NCI-H1694 (cell line): Measurements from ENCODE around the gene WBP4.

ENCODE experiments used
- DNase-seq: peaks from one replicate; lab custom pipeline; 2025; lab: John Stamatoyannopoulos, UW

Gene WBP4

DNA sequence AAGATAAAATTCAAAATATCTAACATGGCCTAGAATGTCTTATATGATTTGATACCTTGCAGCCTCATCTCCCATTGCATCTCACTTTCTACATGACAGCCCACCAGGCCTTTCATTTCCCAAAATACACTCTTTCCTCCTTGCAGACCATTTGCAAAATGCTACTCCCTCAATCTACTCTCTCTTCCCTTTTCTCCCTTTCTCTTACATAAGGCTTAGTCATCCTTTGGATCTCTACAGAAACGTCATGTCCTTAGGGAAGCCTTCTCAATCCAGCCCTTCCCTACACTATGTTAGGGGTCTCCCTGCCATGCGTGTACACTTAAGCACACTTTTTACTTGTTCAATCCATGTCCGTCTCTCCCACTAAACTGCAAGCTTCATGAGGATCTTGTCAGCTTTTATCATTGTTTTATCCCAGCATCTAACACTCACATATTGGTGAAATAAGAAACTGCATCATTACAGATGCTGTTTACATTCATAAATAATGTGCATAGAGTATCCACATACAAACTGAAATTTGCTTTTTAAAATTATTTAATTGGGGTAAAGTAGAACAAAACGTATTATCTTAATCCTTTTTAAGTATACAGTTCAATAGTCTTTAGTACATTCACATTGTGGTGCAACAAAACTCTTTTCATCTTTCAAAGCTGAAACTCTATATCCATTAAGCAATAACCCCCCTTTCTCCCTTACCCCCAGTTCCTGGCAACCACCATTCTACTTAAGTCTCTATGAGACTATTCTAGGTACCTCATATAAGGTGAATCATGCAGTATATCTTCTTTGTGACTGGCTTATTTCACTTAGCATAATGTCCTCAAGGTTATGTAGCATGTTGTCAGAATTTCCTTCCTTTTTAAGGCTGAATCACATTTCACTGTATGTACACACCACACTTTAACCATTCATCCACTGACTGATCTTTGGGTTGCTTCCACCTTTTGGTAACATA is 11.5 kb upstream of the WBP4 start:
- no peak for DNase-seq

DNA sequence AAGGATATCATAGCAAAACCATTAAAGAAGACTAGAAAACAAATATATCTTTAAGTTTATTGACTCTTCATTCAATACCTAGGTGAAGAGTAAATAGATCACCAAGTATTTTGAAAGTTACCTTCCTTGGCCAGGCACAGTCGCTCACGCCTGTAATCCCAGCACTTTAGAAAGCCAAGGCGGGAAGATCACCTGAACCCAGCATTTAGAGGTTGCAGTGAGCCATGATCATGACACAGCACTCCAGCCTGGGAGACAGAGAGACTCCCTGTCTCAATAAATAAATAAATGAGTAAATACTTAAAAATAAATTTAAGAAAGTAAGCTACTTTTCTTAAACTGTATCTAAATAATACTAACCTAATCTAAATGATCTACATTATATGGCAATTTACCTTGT is 8.9 kb upstream of the WBP4 start:
- DNase-seq = no peak

DNA sequence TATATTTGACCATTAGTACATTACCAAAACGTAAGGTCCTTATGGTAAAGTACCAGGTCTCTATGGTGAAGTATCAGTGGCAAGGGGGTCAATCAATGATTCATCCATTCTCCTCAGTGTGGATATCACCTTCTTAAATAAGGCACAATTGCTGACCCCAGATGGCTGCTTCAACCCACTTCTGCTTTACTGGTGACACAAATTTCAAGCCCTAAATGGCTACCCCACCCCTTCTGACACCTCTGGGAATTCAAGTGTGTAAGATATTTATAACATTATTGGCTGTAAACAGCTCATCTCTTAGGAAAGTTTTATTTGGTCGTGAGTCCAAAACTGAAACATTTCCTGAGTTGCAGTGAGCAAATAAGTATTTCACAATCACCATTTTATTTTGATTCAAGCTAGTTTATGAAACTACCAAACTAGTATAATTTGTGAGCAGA is 7.9 kb upstream of the WBP4 start:
- DNase-seq = no peak

DNA sequence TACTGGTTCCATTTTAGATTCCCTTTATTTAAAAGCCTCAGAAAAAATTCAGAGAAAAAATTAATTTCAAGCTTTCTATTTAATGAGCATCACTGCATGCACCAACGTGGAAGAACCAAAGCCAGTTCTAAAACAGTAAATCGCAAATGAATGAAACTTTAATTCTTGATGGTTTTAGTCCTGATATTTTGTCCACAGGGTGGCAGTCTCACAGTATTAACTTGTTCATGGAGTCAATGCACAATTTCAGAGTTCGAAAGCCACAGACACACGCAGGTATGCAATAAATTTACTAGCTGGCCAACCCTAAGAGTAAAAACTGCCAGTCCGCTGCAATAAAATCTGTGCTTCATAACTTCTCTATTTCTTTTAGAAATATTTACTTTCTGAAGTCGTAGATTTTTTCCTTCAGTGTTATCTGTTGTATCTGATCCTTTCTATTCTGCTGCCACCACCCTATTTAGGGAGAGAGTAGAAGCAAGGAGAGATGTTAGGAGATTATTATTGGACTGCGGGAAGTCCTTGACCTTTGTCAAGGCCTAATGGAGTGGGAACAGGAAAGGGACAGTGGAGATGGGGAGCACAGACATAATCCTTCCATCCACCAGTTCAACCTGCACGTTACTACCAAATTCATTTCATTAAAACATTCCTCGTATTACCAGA is 7.0 kb upstream of the WBP4 start:
- peak; percentile 40 for DNase-seq

DNA sequence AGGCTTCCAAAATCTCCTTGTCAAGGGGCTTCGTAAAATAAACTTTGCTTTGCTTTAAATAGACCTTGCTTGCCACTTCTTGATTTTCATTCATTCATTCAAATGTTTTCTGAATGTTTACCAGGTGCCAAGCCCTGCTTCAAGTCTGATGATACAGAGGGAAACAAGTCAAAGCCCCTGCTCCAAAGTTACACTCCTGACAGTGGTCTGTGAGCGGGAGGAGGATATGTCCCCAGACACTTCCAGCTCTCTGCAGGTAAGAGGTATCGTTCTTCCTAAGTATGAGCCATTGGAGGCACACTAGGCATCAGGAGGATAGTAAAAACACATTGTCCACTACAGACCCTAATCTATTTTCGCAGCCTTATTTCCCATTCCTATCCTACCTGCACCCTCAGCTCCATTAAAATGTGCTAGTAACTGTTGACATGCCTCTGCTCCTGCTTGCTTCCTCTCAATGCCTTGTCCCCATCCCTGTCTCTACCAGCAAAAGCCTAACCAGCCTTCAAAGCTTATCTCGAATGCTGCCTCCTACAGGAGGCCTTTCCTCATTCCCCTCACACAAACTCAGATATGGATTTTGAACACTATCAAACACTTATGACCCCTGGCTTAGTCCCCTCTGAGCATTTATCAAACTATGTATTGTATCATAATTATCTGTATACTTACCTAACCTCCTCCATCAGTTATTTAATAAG is 6.2 kb upstream of the WBP4 start:
- no peak for DNase-seq

DNA sequence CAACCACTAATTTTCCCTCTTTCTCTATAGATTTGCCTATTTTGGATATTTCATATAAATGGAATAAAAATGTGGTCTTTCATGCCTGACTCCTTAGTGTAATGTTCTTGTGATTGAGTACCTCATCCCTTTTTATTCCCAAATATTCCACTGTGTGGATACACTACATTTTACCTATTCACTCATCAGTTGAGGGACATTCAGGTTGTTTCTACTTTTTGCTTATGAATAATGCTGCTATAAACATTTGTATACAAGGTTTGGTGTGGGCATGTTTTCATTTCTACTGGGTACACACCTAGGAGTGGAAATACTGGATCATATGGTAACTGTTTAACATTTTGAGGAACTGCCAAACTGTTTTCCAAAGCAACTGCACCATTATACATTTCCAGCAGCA is 5.1 kb upstream of the WBP4 start:
- DNase-seq = no peak

DNA sequence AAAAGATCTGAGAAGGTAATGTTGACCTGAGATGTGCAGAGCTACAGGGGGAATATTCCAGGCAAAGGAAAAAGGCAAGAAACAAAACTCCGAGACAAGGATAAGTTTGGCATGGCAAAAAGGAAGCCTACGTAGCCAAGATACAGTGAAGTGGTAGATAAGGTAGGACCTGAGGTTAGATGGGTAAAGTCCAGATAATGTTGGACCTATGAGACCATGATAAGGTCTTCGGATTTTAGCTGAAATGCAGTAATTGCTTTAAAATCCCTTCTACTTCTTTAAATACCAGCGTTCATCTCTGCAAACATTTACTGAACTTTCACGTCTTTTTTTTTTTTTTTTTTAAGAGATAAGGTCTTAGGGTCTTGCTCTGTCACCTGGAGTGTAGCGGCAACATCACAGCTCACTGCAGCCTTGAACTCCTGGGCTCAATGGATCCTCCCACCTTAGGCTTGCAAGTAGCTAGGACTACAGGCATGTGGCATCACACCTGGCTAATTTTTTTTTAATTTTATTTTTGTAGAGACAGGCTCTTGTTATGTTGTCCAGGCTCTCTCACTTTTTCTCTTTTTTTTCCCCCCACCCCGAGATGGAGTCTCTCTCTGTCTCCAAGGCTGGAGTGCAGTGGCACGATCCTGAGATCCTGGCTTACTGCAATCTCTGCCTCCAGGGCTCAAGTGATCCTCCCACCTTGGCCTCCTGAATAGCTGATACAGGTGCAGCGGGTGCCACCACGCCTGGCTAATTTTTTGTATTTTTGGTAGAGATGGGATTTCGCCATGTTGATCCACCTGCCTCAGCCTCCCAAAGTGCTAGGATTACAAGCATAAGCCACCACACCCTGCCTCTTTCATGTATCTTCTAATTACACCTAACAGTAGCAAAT is 4.2 kb upstream of the WBP4 start:
- DNase-seq = no peak

DNA sequence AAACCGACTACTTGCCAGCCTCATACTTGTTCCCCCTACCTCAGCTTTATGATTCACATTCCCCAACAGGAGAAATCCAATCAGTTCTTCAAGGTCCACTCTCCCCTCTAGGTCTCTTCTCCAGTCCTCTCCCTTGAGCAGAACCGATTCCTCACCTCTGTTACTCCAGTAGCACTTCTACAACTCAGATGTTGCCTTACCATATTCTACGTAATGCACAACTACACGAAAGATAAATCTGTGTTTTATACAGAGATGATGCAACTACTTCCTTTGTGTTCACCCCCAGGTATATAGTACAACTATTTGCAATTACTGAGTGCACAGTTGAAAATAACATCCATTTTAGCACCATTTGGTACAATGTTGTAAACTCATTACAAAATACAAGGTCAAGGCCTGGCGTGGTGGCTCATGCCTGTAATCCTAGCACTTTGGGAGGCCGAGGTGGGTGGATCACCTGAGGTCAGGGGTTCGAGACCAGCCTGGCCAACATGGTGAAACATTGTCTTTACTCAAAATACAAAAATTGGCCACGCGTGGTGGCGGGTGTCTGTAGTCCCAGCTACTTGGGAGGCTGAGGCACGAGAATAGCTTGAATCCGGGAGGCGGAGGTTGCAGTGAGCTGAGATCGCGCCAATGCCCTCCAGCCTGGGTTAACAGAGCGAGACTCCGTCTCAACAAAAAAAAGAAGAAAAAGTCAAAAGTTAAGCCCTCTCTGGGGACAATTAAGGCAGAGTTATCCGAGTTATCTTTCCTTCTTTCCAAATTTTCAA is 2.8 kb upstream of the WBP4 start:
- DNase-seq = no peak

DNA sequence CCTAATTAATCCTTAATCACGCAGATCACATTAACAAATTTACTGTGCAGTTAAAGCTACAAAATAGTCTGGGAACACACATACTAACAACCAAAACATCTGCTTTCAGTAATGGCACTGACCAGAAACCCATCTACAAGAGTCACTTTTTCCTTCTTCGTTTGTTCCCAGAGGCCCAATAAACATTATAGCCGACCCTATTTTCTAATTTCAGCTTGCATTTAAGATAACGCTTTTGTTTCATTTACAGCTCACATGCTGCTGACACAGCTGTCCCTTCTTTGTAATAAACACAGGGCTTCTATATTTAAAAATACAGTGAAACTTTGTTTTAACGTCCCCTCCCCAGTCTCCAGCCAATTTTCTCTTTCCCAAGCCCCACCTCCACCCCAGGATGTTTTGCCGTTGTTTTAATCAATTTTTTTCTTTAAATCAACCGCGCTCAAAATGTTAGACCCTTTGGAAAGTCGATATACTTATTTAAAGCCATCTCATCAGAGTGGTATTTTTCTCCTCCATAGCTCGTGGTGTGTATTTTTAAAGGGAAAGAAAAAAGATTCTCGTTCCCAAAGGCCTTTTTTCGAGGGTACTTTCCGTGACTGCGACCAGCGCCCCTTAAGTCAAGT is 1.7 kb upstream of the WBP4 start:
- DNase-seq = no peak

DNA sequence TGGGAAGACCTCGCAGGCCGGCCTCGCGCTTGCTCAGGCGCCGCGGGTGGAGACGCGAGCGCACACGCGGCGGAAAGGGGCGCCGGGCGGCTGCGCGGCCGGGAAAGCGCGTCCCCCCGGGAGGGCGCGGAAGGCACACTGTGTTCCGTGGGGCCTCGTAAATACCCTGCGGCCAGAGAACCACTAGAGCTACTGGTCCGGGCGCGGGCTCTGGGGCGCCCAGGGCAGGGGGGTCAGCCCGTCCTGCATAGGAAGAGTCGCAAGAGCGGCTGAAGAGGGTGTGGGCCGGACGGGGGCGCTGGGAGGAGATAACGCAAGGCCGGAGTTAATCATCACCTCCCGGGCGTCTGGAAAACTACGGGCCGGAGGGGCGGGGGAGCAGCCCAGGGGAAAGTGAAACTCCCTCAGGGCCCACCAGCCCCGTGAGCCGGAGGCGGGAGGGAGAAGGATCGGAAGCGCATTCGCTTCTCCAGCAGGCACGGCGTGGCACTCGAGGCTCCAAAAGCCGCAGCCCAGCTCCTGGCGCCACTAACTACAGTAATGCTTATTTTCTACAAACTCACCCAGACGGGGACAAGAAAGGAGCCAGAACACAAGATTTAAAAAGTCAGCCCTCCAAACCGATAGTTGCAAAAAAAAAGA is 1.1 kb upstream of the WBP4 start:
- peak; percentile 83 for DNase-seq

DNA sequence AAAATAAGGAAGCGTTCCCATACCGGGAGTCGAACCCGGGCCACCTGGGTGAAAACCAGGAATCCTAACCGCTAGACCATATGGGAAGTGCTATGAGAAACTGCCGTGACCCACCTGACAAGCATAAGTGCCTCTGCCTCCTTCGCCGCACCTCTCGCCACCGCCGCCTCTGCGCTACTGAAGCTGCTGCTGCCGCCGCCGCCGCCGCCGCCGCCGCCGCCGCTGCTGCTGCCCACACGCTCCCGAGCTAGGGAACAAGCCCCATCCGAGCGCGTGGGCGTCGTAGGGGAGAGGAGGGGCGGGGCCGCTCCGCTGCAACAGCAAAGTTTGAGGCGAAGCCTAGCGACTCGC is 610 bp upstream of the WBP4 start:
- peak; percentile 83 for DNase-seq

DNA sequence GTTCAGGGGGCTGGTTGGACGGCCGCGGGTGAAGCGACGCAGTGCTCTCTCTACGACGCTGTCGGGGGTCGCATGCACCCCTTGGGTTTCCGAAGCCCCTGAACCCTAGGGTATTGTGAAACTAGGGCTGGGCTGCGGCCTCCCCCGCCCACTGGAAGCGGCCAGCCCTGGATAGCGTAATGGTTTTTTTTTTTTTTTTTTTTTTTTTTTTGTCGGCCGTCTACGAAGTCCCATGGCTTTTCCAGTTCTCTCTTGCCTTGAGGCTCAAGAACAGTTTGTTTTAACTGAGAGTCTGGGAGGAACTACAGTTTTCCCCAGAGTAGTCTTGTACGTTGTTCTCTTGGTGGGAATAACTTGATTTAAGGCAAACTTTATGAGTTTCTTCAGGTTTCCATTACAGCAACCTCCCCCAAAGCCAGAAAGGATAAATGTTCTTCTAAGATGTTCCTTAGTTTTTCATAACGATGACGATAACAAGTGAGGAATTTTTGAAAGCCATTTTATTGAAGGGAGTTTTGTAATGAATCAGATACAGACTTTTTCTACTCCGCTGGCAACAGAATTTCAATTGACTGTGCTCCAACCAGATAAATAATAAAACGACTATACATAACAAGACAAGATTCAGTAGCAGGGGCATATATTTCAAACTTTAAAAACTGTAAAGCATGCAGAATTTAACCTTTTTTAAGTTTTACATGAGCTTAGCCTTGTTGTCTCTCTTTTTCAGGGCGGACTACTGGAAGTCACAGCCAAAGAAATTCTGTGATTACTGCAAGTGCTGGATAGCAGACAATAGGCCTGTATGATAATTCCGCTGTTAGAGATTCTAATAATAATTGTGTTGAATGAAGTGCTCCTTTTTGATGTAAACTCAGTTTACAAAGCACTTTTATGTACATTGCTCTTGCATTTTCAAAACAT is 867 bp downstream of the WBP4 start:
- DNase-seq = peak; percentile 10

DNA sequence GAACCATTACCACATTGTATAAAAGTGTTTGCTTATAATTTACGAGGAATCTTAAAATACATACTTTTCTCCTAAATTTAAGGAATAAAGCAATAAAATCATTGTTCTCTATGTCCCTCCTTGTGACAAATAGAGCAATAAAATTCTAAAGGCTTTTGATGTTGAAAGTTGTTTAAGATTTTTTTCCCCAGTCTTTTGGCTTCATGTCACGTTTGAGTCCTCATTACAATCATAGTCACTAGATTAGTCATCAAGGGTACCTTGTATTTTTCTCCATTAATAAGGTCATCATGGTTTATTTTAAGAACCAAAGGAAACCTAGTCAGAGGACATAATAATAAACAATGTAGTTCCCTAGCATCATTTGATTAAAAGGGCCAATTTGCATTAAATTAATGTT is 3.2 kb downstream of the WBP4 start:
- no peak for DNase-seq

DNA sequence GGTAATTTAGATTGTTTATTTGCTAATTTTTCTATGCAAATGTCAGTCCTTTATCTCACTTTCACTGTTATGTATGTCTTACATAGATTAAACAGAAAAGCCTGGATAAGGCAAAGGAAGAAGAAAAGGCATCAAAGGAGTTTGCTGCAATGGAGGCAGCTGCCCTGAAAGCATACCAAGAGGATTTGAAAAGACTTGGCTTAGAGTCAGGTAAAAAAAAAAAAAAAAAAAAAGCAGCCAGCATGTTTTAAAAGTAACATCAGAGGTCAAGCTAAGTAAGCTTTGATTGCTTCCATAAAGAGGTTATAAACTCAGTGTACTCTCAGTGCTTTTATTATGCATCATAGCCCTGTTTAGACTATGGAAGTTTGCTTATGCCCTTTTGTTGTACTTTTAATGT is 3.8 kb downstream of the WBP4 start:
- no peak for DNase-seq

DNA sequence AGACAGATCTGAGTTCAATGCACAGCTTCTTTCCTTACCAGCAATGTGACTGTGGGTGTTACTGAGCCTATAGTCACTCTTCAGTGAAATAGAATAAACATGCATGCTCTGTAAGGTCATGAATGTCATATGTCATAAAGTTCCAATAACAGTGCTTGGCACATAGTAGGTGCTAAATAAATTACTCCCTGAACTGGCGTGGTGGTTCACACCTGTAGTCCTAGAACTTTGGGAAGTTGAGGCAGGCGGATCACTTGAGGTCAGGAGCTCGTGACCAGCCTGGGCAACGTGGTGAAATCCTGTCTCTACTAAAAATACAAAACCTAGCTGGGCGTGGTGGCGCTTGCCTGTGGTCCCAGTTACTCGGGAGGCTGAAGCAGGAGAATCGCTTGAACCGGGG is 13.2 kb downstream of the WBP4 start:
- DNase-seq = no peak

DNA sequence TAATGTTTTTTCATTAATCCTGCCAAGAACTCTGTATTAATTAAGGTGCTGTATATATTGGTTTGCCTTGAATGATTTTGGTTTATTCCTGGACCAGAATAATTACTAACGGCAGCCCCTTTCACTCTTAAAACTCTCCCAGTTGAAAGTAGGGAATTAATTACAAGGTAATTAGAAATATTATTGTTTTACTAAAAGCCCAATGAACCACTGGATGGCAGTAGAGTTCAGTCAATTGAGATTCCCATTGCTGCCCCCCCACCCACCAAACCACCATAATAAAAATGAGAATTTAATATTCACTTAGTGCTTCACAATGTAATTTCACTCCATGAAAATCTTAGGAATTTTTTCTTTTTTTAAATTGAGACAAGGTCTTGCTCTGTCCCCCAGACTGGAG is 13.7 kb downstream of the WBP4 start:
- peak; percentile 7 for DNase-seq

DNA sequence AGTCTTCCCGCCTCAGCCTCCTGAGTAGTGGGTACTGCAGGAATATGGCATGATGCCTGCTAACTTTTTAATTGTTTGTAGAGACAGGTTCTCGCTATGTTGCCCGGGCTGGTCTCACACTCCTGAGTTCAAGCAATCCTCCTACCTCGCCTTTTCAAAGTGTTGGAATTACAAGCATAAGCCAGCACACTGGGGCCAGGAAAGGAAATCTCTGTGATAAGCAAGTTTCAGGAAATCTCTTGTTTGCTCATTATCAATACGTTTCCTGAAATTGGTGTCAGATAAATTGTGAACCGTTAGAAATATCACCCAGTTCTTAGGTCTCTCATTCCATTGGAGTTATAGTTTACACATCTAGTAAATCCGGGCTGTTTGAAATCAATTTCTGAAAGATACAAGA is 14.2 kb downstream of the WBP4 start:
- DNase-seq = no peak

DNA sequence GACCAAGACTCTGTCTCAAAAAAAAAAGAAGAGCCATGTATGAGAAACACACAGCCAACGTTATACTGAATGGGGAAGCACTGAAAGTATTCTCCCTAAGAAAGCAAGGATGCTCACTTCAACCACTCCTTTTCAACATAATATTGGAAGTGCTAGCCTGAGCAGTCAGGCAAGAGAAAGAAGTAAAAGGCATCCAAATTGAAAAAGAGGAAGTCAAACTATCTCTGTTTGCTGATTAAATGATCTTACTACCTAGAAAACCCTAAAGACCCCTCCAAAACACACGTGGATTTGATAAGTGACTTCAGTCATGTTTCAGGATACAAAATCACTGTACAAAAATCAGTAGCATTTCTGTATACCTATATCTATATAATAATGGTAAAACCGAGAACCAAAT is 16.2 kb downstream of the WBP4 start:
- no peak for DNase-seq

DNA sequence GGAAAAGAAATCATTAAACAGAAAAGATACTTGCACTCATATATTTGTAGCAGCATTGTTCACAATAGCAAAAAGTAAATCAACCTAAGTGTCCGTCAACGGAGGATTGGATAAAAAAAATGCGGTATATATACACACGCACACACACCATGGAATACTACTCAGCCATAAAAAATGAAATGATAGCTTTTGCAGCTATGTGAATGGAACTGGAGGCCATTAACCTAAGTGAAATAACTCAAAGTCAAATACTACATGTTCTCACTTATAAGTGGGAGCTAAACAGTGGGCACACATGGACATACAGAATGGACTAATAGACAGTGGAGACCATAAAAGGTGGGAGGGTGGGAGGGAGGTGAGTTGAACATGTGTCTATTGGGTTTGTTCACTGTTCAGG is 18.4 kb downstream of the WBP4 start:
- no peak for DNase-seq
